ENCODE data around the gene GNG11. TPM values are rescaled to one million over a fixed set of nuclear protein-coding genes. Genes with fewer than 3 reads are reported as not detected.

Gene GNG11
- under 1 TPM in 2 of 3 donors, not detected in 1; 0.05 TPM for total RNA-seq

GRCh38 chr7:93921607-93922566 lies at the start of gene GNG11:
TSS of gene GNG11 (plus strand) at chr7:93921735. CDS start at chr7:93922138, 403 bp downstream.
- DNase-seq, result no peak
- Mint-ChIP-seq H3K9me3 (no peaks in the 10 kb centered on the region), H3K27me3 (ENCODE audit: low read depth) (peaks cover 38% of the 10 kb centered on the region)

GRCh38 chr7:93873998-93874574 lies 47.4 kb upstream of the GNG11 start:
- Mint-ChIP-seq H3K27me3 (ENCODE audit: low read depth) (peaks cover 2% of the 10 kb centered on the region), H3K4me3 (no peak overlapping the region), H3K36me3 (ENCODE audit: insufficient read depth) (no peaks in the 10 kb centered on the region), H3K4me1 (ENCODE audit: low read depth) (no peaks in the 10 kb centered on the region), H3K9me3 (no peaks in the 10 kb centered on the region)
- DNase-seq (no peak), ATAC-seq (no peak)

More at GRCh38 chr7:93921607-93922566, at the start of gene GNG11:
- peak; percentile 75 to 85 for ATAC-seq
- peaks cover 2% of the 10 kb centered on the region for H3K4me1 Mint-ChIP-seq (ENCODE audit: low read depth)
- no peaks in the 10 kb centered on the region for H3K36me3 Mint-ChIP-seq (ENCODE audit: insufficient read depth)
- H3K4me3 Mint-ChIP-seq, result peak within 1 kb of the TSS; percentile 45

- Mint-ChIP-seq H3K4me1 (ENCODE audit: low read depth) (no peaks in the 10 kb centered on the region), H3K9me3 (peaks cover 6% of the 10 kb centered on the region), H3K36me3 (ENCODE audit: insufficient read depth) (no peaks in the 10 kb centered on the region), H3K27me3 (ENCODE audit: low read depth) (peaks cover 2% of the 10 kb centered on the region), H3K4me3 (no peak overlapping the region)
- no peak for DNase-seq
- no peak for ATAC-seq
These were observed 43.8 kb upstream of the GNG11 start for GRCh38 chr7:93877742-93878141.

GRCh38 chr7:93879356-93879755 lies 42.2 kb upstream of the GNG11 start:
- no peak for DNase-seq
- no peak for ATAC-seq
- H3K9me3 Mint-ChIP-seq, result peaks cover 6% of the 10 kb centered on the region
- no peaks in the 10 kb centered on the region for H3K36me3 Mint-ChIP-seq (ENCODE audit: insufficient read depth)
- H3K27me3 Mint-ChIP-seq (ENCODE audit: low read depth), result peaks cover 2% of the 10 kb centered on the region
- no peak overlapping the region for H3K4me3 Mint-ChIP-seq
- H3K4me1 Mint-ChIP-seq (ENCODE audit: low read depth), result no peaks in the 10 kb centered on the region

GRCh38 chr7:93882468-93882867 lies 39.1 kb upstream of the GNG11 start:
- ATAC-seq (no peak), DNase-seq (no peak)
- no peaks in the 10 kb centered on the region for H3K4me1 Mint-ChIP-seq (ENCODE audit: low read depth)
- H3K27me3 Mint-ChIP-seq (ENCODE audit: low read depth), result peaks cover 3% of the 10 kb centered on the region
- no peaks in the 10 kb centered on the region for H3K36me3 Mint-ChIP-seq (ENCODE audit: insufficient read depth)
- H3K9me3 Mint-ChIP-seq, result peaks cover 6% of the 10 kb centered on the region
- H3K4me3 Mint-ChIP-seq, result no peak overlapping the region

DNA sequence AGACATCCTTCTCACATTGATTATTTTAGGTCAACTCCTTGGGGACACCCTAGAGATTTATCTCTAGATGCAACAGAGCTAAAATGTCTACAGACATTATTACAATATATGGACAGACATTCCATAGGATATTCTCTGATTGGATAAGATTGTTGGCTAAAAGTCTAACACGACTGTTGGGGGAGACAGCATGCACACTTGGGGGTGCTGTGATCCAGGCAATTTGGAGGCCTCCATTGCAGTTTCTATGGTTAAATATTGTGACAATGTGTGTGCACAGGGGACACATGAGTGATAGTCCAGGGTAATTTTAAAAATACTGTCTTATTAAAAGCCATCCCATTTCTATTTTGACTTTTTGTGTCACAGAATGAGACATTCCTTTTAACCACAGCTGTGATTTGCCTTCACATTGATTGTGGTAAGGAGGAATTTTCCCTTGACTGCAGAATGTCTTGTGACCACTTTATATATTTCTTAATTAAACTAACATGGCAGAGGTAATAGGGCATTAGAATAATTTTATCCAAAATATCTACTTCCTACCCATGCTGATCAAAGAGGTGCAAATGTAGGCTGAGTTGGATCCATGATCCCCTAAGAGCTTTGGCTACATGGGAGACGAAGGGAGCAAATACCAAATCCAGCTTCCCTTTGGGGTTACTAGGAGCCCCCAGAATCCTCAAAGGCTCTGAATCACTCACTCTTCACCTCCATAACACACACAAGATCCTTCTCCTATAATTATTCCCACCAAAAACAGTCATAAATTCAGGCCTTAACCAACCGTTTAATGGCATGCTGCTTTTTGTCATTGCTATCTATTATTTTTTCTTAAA lies 38.2 kb upstream of the GNG11 start:
- Mint-ChIP-seq H3K4me1 (ENCODE audit: low read depth) (no peaks in the 10 kb centered on the region), H3K4me3 (no peak overlapping the region), H3K27me3 (ENCODE audit: low read depth) (peaks cover 7% of the 10 kb centered on the region), H3K9me3 (peaks cover 6% of the 10 kb centered on the region), H3K36me3 (ENCODE audit: insufficient read depth) (no peaks in the 10 kb centered on the region)
- ATAC-seq (no peak), DNase-seq (no peak)

GRCh38 chr7:93883917-93884345 lies 37.6 kb upstream of the GNG11 start:
- H3K4me3 Mint-ChIP-seq, result no peak overlapping the region
- peaks cover 13% of the 10 kb centered on the region for H3K27me3 Mint-ChIP-seq (ENCODE audit: low read depth)
- H3K9me3 Mint-ChIP-seq, result peaks cover 6% of the 10 kb centered on the region
- no peak for DNase-seq
- H3K4me1 Mint-ChIP-seq (ENCODE audit: low read depth), result no peaks in the 10 kb centered on the region
- no peaks in the 10 kb centered on the region for H3K36me3 Mint-ChIP-seq (ENCODE audit: insufficient read depth)
- ATAC-seq, result no peak

- Mint-ChIP-seq H3K9me3 (peaks cover 3% of the 10 kb centered on the region), H3K36me3 (ENCODE audit: insufficient read depth) (no peaks in the 10 kb centered on the region), H3K4me3 (no peak overlapping the region), H3K27me3 (ENCODE audit: low read depth) (peaks cover 18% of the 10 kb centered on the region), H3K4me1 (ENCODE audit: low read depth) (peaks cover under 1% of the 10 kb centered on the region)
- DNase-seq (no peak), ATAC-seq (no peak)
These were observed 37.0 kb upstream of the GNG11 start for GRCh38 chr7:93884541-93884940.

- Mint-ChIP-seq H3K9me3 (no peaks in the 10 kb centered on the region), H3K27me3 (ENCODE audit: low read depth) (peaks cover 40% of the 10 kb centered on the region), H3K4me1 (ENCODE audit: low read depth) (peaks cover 8% of the 10 kb centered on the region), H3K36me3 (ENCODE audit: insufficient read depth) (no peaks in the 10 kb centered on the region), H3K4me3 (no peak overlapping the region)
- DNase-seq (no peak), ATAC-seq (no peak)
These were observed 32.3 kb upstream of the GNG11 start for GRCh38 chr7:93889261-93889660.

GRCh38 chr7:93890041-93890463 lies 31.5 kb upstream of the GNG11 start:
- Mint-ChIP-seq H3K36me3 (ENCODE audit: insufficient read depth) (no peaks in the 10 kb centered on the region), H3K4me3 (peak overlapping the region; percentile 60), H3K4me1 (ENCODE audit: low read depth) (peaks cover 8% of the 10 kb centered on the region), H3K9me3 (no peaks in the 10 kb centered on the region), H3K27me3 (ENCODE audit: low read depth) (peaks cover 41% of the 10 kb centered on the region)
- DNase-seq, result no peak
- ATAC-seq, result peak; percentile 37 to 56

DNA sequence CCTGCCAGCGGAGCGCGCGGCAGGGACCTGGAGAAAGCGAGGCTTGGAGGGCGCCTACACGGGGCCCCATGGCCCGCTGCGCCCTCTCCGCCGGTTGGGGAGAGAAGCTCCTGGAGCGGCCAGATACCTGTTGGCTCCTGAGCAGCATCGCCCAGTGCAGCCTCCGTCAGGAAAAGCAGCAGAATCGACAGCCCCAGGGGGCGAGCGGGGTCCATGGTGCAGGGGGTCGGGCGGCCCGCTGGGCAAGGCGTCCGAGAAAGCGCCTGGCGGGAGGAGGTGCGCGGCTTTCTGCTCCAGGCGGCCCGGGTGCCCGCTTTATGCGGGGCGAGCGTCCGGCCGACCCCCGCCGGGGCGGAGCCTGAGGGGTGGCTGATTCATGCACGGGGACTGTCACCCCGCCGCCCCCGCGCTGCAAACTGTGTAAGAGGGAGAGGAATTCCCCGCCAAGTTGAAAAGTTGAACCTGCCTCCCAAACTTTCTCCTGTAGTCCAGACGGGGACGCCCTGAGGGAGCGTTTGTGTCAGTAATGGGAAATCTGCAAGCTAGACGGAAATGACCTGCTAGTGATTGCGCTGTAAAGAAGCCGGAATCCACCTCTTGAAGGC lies 31.0 kb upstream of the GNG11 start, which contains the start of gene TFPI2:
Gene TFPI2, minus strand, starts transcription at position 290 of the 605 bp plus-strand sequence. Its CDS starts 75 bp downstream, at position 215.
- H3K27me3 Mint-ChIP-seq (ENCODE audit: low read depth), result peaks cover 44% of the 10 kb centered on the region
- H3K9me3 Mint-ChIP-seq, result no peaks in the 10 kb centered on the region
- peak within 1 kb of the TSS; percentile 60 for H3K4me3 Mint-ChIP-seq
- H3K36me3 Mint-ChIP-seq (ENCODE audit: insufficient read depth), result no peaks in the 10 kb centered on the region
- DNase-seq (no peak), ATAC-seq (peak; percentile 58 to 70)
- H3K4me1 Mint-ChIP-seq (ENCODE audit: low read depth), result peaks cover 8% of the 10 kb centered on the region

- DNase-seq (no peak), ATAC-seq (no peak)
- Mint-ChIP-seq H3K27me3 (ENCODE audit: low read depth) (peaks cover 27% of the 10 kb centered on the region), H3K4me1 (ENCODE audit: low read depth) (peaks cover 8% of the 10 kb centered on the region), H3K4me3 (no peak overlapping the region), H3K9me3 (no peaks in the 10 kb centered on the region), H3K36me3 (ENCODE audit: insufficient read depth) (no peaks in the 10 kb centered on the region)
These were observed 27.1 kb upstream of the GNG11 start for GRCh38 chr7:93894426-93894825.

DNA sequence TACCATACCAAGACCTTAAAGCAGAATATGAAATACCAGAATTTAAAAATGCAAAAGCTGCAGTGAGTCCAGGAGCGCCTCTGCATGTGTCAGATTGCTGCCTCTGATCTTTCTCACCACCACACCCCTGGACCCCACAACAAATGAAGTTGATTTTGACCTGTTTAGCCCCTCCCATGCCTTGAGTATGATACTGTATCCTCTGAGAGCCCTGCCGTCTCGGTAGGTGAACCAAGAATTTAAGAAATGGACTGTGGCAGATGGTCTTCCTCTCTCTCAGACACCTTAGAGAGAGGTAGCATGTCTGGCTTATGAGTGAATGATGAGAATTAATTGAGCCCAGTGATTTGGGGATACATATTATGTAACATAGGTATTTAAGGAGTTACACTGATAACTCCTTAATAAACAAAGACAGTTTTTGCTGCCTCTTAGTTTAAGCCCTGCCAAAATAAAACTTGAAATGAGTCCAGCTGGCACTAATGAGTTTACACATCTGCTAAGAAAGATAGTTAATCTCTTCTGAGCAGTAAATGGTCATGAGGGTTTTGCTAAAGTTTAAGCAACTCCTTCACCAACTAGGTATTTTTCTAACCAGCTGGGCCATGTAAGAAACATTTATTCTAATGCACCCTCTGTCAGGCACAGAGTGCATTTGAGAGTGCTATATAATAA lies 26.4 kb upstream of the GNG11 start:
- ATAC-seq (no peak), DNase-seq (no peak)
- Mint-ChIP-seq H3K4me1 (ENCODE audit: low read depth) (peaks cover 3% of the 10 kb centered on the region), H3K27me3 (ENCODE audit: low read depth) (peaks cover 23% of the 10 kb centered on the region), H3K36me3 (ENCODE audit: insufficient read depth) (no peaks in the 10 kb centered on the region), H3K4me3 (no peak overlapping the region), H3K9me3 (no peaks in the 10 kb centered on the region)
